Measurements from ENCODE around the gene ENDOV. TPM values are rescaled to one million over a fixed set of nuclear protein-coding genes. Genes with fewer than 3 reads are reported as not detected.

ENDOV gene
- total RNA-seq, 1 donor from 2014 or later, result 32.4 TPM

Small RNA genes within 50 kb of the gene (microRNA-seq; reads per million reads assigned to microRNA genes)
- gene MIR4730, result not detected

Other genes with a start within 250 kb of the ENDOV start
- gene CARD14, start 245.1 kb upstream of the ENDOV start, total RNA-seq, result 0.49 TPM
- 46.8 TPM for gene SGSH, start 194.8 kb upstream of the ENDOV start, total RNA-seq
- 35.9 TPM for gene SLC26A11, start 194.7 kb upstream of the ENDOV start, total RNA-seq
- 178 TPM for gene RNF213, start 154.3 kb upstream of the ENDOV start, total RNA-seq
- gene NPTX1, start 61.4 kb downstream of the ENDOV start, total RNA-seq, result 0.53 TPM
- 35.7 TPM for gene RPTOR, start 129.7 kb downstream of the ENDOV start, total RNA-seq

Measured in sciatic nerve (tissue), 1 donor.